ENCODE data around the gene ZNF441.
A peak's percentile ranks its signal among the peaks of the same experiment; 100 is the strongest.

The ZNF441 gene

DNA sequence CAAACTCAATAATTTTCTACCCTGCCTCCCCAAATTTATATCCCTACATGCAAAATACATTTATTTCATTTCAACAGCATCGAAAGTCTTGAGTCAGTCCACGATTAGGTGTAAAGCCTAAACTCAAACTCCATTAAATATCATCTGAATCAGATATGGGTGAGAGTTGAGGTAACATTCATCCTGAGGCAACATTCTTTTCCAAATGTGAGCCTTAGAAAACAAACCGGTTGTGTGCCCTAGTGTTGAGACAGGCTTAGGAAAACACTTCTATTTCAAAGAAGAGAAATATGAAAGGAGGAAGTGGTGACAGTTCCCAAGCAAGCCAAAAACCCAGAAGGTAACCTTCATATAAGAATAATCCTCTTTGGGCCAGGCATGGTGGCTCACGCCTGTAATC, 12.1 kb upstream of the ZNF441 start:
- peaks cover 3 to 29% (median 6%) of the 10 kb centered on the region in 5 experiments for H3K9me3 ChIP-seq (ENCODE audit: control extremely low read depth in 1 of 5, control insufficient read depth in 4 of 5, insufficient read depth in 2 of 5, low read depth in 1 of 5, low read length in 4 of 5)
- no peaks in the 10 kb centered on the region for H3K27me3 ChIP-seq (replicated peaks in 2 of 5; ENCODE audit: control insufficient read depth in 4 of 5, insufficient read depth in 5 of 5, low read length in 4 of 5)
- WGBS (ENCODE audit: insufficient coverage), result 96% methylated on average over 2 of the region's 4 CpGs
- H3K4me1 ChIP-seq (ENCODE audit: control extremely low read depth in 1 of 4, control insufficient read depth in 4 of 4, insufficient read depth in 4 of 4, low read length in 3 of 4), result no peaks in the 10 kb centered on the region
- H3K27ac ChIP-seq (ENCODE audit: insufficient read depth in 1 of 2, low read depth in 1 of 2, low read length in 2 of 2, poor library complexity in 1 of 2, severe bottlenecking in 2 of 2), result no peak overlapping the region
- POLR2A ChIA-PET, result no interaction called here
- DNase-seq, result no peak
- CTCF ChIA-PET, result no interaction called here
- no peak overlapping the region for H3K4me3 ChIP-seq (ENCODE audit: control insufficient read depth in 1 of 7, extremely low read depth in 1 of 7, insufficient read depth in 4 of 7, low read depth in 2 of 7, low read length in 6 of 7)
- H3K36me3 ChIP-seq (ENCODE audit: control insufficient read depth in 4 of 4, insufficient read depth in 4 of 4, low read length in 3 of 4), result no peaks in the 10 kb centered on the region

DNA sequence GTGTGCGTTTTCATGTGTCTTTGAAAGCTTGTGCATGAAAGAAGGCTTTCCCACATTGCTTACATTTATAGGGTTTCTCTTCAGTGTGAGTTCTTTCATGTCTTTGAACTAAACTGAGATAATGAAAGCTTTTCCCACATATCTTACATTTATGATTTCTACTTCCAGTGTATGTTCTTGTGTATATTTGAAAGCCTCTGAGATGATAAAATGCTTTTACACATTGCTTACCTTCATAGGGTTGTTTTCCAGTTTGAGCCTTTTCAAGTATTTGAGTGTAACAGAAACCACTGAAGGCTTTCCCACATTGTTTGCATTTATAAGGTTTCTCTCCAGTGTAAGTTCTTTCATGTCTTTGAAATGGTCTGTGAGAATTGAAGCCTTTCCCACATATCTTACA, 9.8 kb upstream of the ZNF441 start:
- Histone ChIP-seq H3K4me3 (ENCODE audit: control insufficient read depth in 1 of 7, extremely low read depth in 1 of 7, insufficient read depth in 4 of 7, low read depth in 2 of 7, low read length in 6 of 7) (no peak overlapping the region), H3K4me1 (ENCODE audit: control extremely low read depth in 1 of 4, control insufficient read depth in 4 of 4, insufficient read depth in 4 of 4, low read length in 3 of 4) (no peaks in the 10 kb centered on the region), H3K9me3 (ENCODE audit: control extremely low read depth in 1 of 5, control insufficient read depth in 4 of 5, insufficient read depth in 2 of 5, low read depth in 1 of 5, low read length in 4 of 5) (peaks cover 2 to 23% (median 6%) of the 10 kb centered on the region in 5 experiments), H3K36me3 (ENCODE audit: control insufficient read depth in 4 of 4, insufficient read depth in 4 of 4, low read length in 3 of 4) (no peaks in the 10 kb centered on the region), H3K27ac (ENCODE audit: insufficient read depth in 1 of 2, low read depth in 1 of 2, low read length in 2 of 2, poor library complexity in 1 of 2, severe bottlenecking in 2 of 2) (no peak overlapping the region), H3K27me3 (replicated peaks in 2 of 5; ENCODE audit: control insufficient read depth in 4 of 5, insufficient read depth in 5 of 5, low read length in 4 of 5) (no peaks in the 10 kb centered on the region)
- DNase-seq, result no peak
- CTCF ChIA-PET, result no interaction called here
- POLR2A ChIA-PET, result no interaction called here
- WGBS (ENCODE audit: insufficient coverage), result no CpG with 5 or more reads among the region's 1 CpG

DNA sequence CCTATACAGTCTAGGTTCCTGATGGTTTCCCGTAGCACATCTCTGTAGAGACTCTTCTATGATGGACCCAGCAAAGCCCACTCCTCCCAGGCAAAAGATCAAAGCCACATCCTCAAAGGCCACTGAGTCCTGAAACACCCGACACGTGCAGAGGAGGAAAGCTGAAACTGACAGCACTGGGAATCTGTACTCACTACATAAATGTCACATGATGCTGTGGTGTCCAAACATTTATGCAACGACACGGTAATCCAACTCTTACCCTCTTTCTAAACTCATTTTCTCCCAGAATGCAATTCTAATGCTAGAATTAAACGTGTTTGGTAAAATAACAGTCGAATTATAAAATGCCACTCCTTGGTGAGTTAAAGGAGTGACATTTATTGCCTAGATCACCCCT, 7.0 kb upstream of the ZNF441 start:
- Histone ChIP-seq H3K36me3 (ENCODE audit: control insufficient read depth in 4 of 4, insufficient read depth in 4 of 4, low read length in 3 of 4) (no peaks in the 10 kb centered on the region), H3K9me3 (ENCODE audit: control extremely low read depth in 1 of 5, control insufficient read depth in 4 of 5, insufficient read depth in 2 of 5, low read depth in 1 of 5, low read length in 4 of 5) (peaks cover 0 to 22% (median 9%) of the 10 kb centered on the region in 5 experiments), H3K27ac (ENCODE audit: insufficient read depth in 1 of 2, low read depth in 1 of 2, low read length in 2 of 2, poor library complexity in 1 of 2, severe bottlenecking in 2 of 2) (no peak overlapping the region), H3K27me3 (replicated peaks in 2 of 5; ENCODE audit: control insufficient read depth in 4 of 5, insufficient read depth in 5 of 5, low read length in 4 of 5) (no peaks in the 10 kb centered on the region), H3K4me3 (ENCODE audit: control insufficient read depth in 1 of 7, extremely low read depth in 1 of 7, insufficient read depth in 4 of 7, low read depth in 2 of 7, low read length in 6 of 7) (no peak overlapping the region), H3K4me1 (ENCODE audit: control extremely low read depth in 1 of 4, control insufficient read depth in 4 of 4, insufficient read depth in 4 of 4, low read length in 3 of 4) (no peaks in the 10 kb centered on the region)
- 100% methylated on average over 4 of the region's 7 CpGs for WGBS (ENCODE audit: insufficient coverage)
- no peak for DNase-seq
- CTCF ChIA-PET, result no interaction called here
- POLR2A ChIA-PET, result no interaction called here

GRCh38 chr19:11763117-11763516, 3.7 kb upstream of the ZNF441 start:
- DNase-seq, result peak in 1 of 3 donors; percentile 15
- H3K36me3 ChIP-seq (ENCODE audit: control insufficient read depth in 4 of 4, insufficient read depth in 4 of 4, low read length in 3 of 4), result no peaks in the 10 kb centered on the region
- ChIA-PET POLR2A (no interaction called here), CTCF (no interaction called here)
- H3K27me3 ChIP-seq (replicated peaks in 2 of 5; ENCODE audit: control insufficient read depth in 4 of 5, insufficient read depth in 5 of 5, low read length in 4 of 5), result no peaks in the 10 kb centered on the region
- H3K9me3 ChIP-seq (ENCODE audit: control extremely low read depth in 1 of 5, control insufficient read depth in 4 of 5, insufficient read depth in 2 of 5, low read depth in 1 of 5, low read length in 4 of 5), result peaks cover 0 to 9% (median 0%) of the 10 kb centered on the region in 5 experiments
- peaks cover 0 to 16% (median 12%) of the 10 kb centered on the region in 4 experiments for H3K4me1 ChIP-seq (ENCODE audit: control extremely low read depth in 1 of 4, control insufficient read depth in 4 of 4, insufficient read depth in 4 of 4, low read length in 3 of 4)
- H3K4me3 ChIP-seq (ENCODE audit: control insufficient read depth in 1 of 7, extremely low read depth in 1 of 7, insufficient read depth in 4 of 7, low read depth in 2 of 7, low read length in 6 of 7), result no peak overlapping the region
- no peak overlapping the region for H3K27ac ChIP-seq (ENCODE audit: insufficient read depth in 1 of 2, low read depth in 1 of 2, low read length in 2 of 2, poor library complexity in 1 of 2, severe bottlenecking in 2 of 2)
- WGBS (ENCODE audit: insufficient coverage), result 100% methylated on average over 1 of the region's 3 CpGs

- Histone ChIP-seq H3K4me3 (ENCODE audit: control insufficient read depth in 1 of 7, extremely low read depth in 1 of 7, insufficient read depth in 4 of 7, low read depth in 2 of 7, low read length in 6 of 7) (no peak overlapping the region), H3K9me3 (ENCODE audit: control extremely low read depth in 1 of 5, control insufficient read depth in 4 of 5, insufficient read depth in 2 of 5, low read depth in 1 of 5, low read length in 4 of 5) (peaks cover 0 to 10% (median 0%) of the 10 kb centered on the region in 5 experiments), H3K27ac (ENCODE audit: insufficient read depth in 1 of 2, low read depth in 1 of 2, low read length in 2 of 2, poor library complexity in 1 of 2, severe bottlenecking in 2 of 2) (no peak overlapping the region), H3K36me3 (ENCODE audit: control insufficient read depth in 4 of 4, insufficient read depth in 4 of 4, low read length in 3 of 4) (no peaks in the 10 kb centered on the region), H3K27me3 (replicated peaks in 2 of 5; ENCODE audit: control insufficient read depth in 4 of 5, insufficient read depth in 5 of 5, low read length in 4 of 5) (no peaks in the 10 kb centered on the region), H3K4me1 (ENCODE audit: control extremely low read depth in 1 of 4, control insufficient read depth in 4 of 4, insufficient read depth in 4 of 4, low read length in 3 of 4) (peaks cover 0 to 18% (median 14%) of the 10 kb centered on the region in 4 experiments)
- ChIA-PET CTCF (no interaction called here), POLR2A (no interaction called here)
- no CpG with 5 or more reads among the region's 1 CpG for WGBS (ENCODE audit: insufficient coverage)
- DNase-seq, result no peak
These were observed 3.2 kb upstream of the ZNF441 start for GRCh38 chr19:11763611-11764010.

DNA sequence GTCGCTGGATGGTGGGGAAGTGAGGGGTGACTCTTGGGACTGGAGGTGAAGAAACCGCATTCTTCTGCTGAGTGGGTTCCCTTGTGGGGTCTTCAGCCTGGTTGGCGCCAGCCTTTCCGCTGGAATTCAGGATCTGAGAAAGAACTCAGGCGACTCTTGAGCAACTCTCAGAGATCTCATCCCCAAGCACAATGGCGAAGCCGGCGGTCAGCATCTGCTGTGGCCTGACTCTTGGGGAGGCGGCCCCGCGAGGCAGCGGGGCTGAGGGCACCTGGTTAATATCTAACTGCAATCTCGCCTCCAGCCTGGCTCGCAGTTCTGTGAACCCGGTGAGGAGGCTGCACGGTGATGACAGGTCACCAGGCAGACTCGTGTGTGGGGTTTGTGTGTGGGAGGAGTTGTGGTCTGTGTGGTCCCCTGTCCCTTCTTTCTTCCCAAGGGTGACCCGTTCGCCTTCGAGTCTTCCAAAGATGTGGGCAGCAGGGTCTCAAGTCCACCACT, 883 bp downstream of the ZNF441 start:
- POLR2A ChIA-PET, result interaction anchor here (0.6 to 0.9 kb wide), 2 partner anchors 125 to 189 kb away, joined by 3 to 6 read pairs; no protein-coding TSS in a partner anchor
- Histone ChIP-seq H3K4me1 (ENCODE audit: control extremely low read depth in 1 of 4, control insufficient read depth in 4 of 4, insufficient read depth in 4 of 4, low read length in 3 of 4) (peaks cover 0 to 18% (median 14%) of the 10 kb centered on the region in 4 experiments), H3K4me3 (ENCODE audit: control insufficient read depth in 1 of 7, extremely low read depth in 1 of 7, insufficient read depth in 4 of 7, low read depth in 2 of 7, low read length in 6 of 7) (peak overlapping the region; percentile 77 to 92 (median 88)), H3K27ac (ENCODE audit: insufficient read depth in 1 of 2, low read depth in 1 of 2, low read length in 2 of 2, poor library complexity in 1 of 2, severe bottlenecking in 2 of 2) (peak overlapping the region; percentile 58 to 80), H3K9me3 (ENCODE audit: control extremely low read depth in 1 of 5, control insufficient read depth in 4 of 5, insufficient read depth in 2 of 5, low read depth in 1 of 5, low read length in 4 of 5) (peaks cover 0 to 37% (median 15%) of the 10 kb centered on the region in 5 experiments), H3K27me3 (replicated peaks in 2 of 5; ENCODE audit: control insufficient read depth in 4 of 5, insufficient read depth in 5 of 5, low read length in 4 of 5) (no peaks in the 10 kb centered on the region), H3K36me3 (ENCODE audit: control insufficient read depth in 4 of 4, insufficient read depth in 4 of 4, low read length in 3 of 4) (peaks cover 0 to 3% (median 0%) of the 10 kb centered on the region in 4 experiments)
- CTCF ChIA-PET, result no interaction called here
- WGBS (ENCODE audit: insufficient coverage), result 1% methylated on average over 11 of the region's 20 CpGs
- DNase-seq, result peak in 2 of 3 donors; percentile 40 to 58

GRCh38 chr19:11769995-11770394, 3.2 kb downstream of the ZNF441 start:
- 89% methylated on average over 1 of the region's 4 CpGs for WGBS (ENCODE audit: insufficient coverage)
- POLR2A ChIA-PET, result no interaction called here
- H3K27me3 ChIP-seq (replicated peaks in 2 of 5; ENCODE audit: control insufficient read depth in 4 of 5, insufficient read depth in 5 of 5, low read length in 4 of 5), result no peaks in the 10 kb centered on the region
- peaks cover 2 to 40% (median 18%) of the 10 kb centered on the region in 5 experiments for H3K9me3 ChIP-seq (ENCODE audit: control extremely low read depth in 1 of 5, control insufficient read depth in 4 of 5, insufficient read depth in 2 of 5, low read depth in 1 of 5, low read length in 4 of 5)
- no peak overlapping the region for H3K4me3 ChIP-seq (ENCODE audit: control insufficient read depth in 1 of 7, extremely low read depth in 1 of 7, insufficient read depth in 4 of 7, low read depth in 2 of 7, low read length in 6 of 7)
- DNase-seq, result peak in 1 of 3 donors; percentile 35
- peaks cover 0 to 3% (median 0%) of the 10 kb centered on the region in 4 experiments for H3K36me3 ChIP-seq (ENCODE audit: control insufficient read depth in 4 of 4, insufficient read depth in 4 of 4, low read length in 3 of 4)
- no peak overlapping the region for H3K27ac ChIP-seq (ENCODE audit: insufficient read depth in 1 of 2, low read depth in 1 of 2, low read length in 2 of 2, poor library complexity in 1 of 2, severe bottlenecking in 2 of 2)
- CTCF ChIA-PET, result interaction anchor here (1.0 kb wide), 1 partner anchor 28 kb away, joined by 3 read pairs; no protein-coding TSS in a partner anchor
- peaks cover 0 to 18% (median 14%) of the 10 kb centered on the region in 4 experiments for H3K4me1 ChIP-seq (ENCODE audit: control extremely low read depth in 1 of 4, control insufficient read depth in 4 of 4, insufficient read depth in 4 of 4, low read length in 3 of 4)

Data from common myeloid progenitor, CD34-positive (primary cell).